ENCODE data around the gene STKLD1.
A peak's percentile ranks its signal among the peaks of the same experiment; 100 is the strongest.

STKLD1 gene

GRCh38 chr9:133415170-133415569, 39.0 kb downstream of the STKLD1 start:
- DNase-seq (ENCODE audit: low read depth, low spot score), result no peak

GRCh38 chr9:133417541-133418461, 41.6 kb downstream of the STKLD1 start, which contains the start of gene REXO4:
REXO4 (minus strand) TSS chr9:133418010; CDS start chr9:133417844, 166 bp downstream.
- peak; percentile 94 for DNase-seq (ENCODE audit: low read depth, low spot score)

DNA sequence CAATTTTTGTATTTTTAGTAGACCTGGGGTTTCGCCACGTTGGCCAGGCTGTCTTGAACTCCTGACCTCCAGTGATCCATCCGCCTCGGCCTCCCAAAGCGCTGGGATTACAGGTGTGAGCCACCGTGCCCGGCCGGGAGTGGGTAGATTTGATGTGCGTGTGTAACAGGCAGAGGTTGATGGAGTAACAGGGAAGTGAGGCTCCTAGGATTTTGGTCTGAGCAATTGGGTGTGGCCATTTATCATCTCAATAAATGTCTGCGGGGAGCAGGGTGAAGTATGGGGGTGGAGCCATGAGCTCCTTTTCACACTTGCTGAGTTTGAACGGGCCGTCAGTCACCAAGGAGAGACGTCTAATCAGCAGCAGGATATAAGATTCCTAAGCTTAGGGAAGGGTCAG, 42.8 kb downstream of the STKLD1 start:
- DNase-seq (ENCODE audit: low read depth, low spot score), result no peak

DNA sequence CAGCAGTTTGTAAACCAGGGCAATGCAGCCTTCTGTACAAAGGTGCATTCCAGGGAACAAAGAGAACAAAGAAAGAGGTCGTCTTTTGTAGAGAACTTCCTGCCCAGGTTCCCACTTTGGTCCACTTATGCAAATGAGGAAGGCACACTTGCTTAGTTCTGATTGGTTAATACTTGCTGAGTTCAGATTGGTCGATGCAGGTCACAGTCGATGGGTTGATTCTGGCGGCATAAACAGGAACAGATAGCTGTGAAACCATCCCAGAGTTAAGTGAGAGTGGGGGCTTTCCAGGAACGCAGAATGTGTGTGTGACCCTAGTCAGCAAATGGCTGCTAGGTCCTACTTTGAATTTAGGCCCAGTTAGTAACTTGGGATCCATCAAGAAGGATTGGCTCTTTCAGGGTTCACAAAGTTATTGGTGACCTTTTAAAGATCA, 44.2 kb downstream of the STKLD1 start:
- DNase-seq (ENCODE audit: low read depth, low spot score), result no peak

- DNase-seq (ENCODE audit: low read depth, low spot score), result no peak
These were observed 45.7 kb downstream of the STKLD1 start, which contains the start of gene ADAMTS13 for GRCh38 chr9:133421615-133422542. ADAMTS13 (plus strand) TSS chr9:133422367; CDS start chr9:133422444, 77 bp downstream.

DNA sequence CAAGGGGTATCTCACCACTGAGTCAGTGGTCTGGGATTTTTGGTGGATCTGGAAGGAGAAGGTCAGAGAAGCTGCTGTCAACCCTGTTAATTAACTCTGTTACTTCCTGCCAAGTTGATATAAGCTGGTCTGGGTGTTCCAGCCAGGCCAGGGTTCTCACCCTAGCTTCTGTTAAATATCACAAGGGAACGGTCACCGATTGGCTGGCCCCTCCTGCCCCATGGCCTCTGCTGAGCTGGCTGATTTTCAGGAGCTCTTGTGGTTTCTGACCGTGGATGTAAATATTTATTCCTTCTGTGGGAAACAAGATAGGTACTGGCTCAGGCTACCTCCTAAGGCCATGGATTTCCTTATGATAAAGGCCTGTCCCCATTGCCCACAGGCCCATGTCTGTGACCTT, 47.0 kb downstream of the STKLD1 start:
- DNase-seq (ENCODE audit: low read depth, low spot score), result no peak

GRCh38 chr9:133424187-133424586, 48.0 kb downstream of the STKLD1 start:
- DNase-seq (ENCODE audit: low read depth, low spot score), result no peak

- DNase-seq (ENCODE audit: low read depth, low spot score), result no peak
These were observed 49.0 kb downstream of the STKLD1 start for GRCh38 chr9:133425049-133425632.

DNA sequence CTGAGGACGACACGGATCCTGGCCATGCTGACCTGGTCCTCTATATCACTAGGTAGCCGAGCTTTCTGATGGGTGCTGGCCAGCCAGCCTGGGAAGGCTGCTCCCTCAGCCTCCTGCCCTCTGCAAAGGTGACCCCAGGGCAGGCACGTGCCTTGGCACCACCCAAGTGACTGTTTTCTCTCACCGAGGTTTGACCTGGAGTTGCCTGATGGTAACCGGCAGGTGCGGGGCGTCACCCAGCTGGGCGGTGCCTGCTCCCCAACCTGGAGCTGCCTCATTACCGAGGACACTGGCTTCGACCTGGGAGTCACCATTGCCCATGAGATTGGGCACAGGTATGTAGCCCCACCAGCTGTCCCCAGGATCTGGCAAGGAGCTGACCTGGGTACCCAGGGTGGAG, 49.8 kb downstream of the STKLD1 start:
- no peak for DNase-seq (ENCODE audit: low read depth, low spot score)

GRCh38 chr9:133427658-133428348, 51.6 kb downstream of the STKLD1 start:
- DNase-seq (ENCODE audit: low read depth, low spot score), result no peak

- peak; percentile 53 for DNase-seq (ENCODE audit: low read depth, low spot score)
These were observed 52.5 kb downstream of the STKLD1 start for GRCh38 chr9:133428617-133429101.

GRCh38 chr9:133429214-133429613, 53.0 kb downstream of the STKLD1 start:
- DNase-seq (ENCODE audit: low read depth, low spot score), result no peak

DNA sequence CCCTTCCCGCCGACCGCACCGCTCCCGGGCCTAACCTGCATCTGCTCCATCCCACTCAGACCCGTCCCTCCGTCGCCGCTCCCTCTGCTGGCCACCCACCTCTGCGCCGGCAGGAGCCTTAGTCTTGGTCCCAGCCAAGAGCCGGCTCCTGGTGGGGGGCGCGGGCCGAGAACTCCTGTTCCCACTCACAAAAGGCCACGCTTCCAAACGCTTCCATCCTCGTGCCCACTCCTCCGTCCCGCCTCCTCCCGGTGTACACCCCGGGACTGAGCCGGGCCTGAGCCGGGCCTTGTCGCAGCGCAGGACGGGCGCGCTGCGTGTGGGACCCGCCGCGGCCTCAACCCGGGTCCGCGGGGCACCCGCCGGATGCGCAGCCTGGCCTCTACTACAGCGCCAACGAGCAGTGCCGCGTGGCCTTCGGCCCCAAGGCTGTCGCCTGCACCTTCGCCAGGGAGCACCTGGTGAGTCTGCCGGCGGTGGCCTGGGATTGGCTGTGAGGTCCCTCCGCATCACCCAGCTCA, 53.5 kb downstream of the STKLD1 start:
- DNase-seq (ENCODE audit: low read depth, low spot score), result peak; percentile 66

- no peak for DNase-seq (ENCODE audit: low read depth, low spot score)
These were observed 54.1 kb downstream of the STKLD1 start for GRCh38 chr9:133430244-133430643.

DNA sequence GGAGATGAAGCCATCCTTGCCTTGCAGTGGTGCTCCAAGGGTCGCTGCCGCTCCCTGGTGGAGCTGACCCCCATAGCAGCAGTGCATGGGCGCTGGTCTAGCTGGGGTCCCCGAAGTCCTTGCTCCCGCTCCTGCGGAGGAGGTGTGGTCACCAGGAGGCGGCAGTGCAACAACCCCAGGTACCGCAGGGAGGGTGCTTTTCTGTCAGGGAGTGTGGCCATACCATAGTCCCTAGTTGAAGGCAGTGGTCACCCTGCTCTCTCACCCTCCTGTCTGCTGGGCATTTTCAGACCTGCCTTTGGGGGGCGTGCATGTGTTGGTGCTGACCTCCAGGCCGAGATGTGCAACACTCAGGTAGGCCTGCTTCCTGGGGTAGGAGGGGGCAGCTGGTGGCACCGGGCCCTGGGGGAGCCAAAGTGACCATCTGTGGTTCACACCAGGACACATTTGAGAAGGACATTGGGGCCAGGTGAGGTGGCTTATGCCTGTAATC, 57.2 kb downstream of the STKLD1 start:
- DNase-seq (ENCODE audit: low read depth, low spot score), result no peak

GRCh38 chr9:133436681-133437080, 60.5 kb downstream of the STKLD1 start:
- no peak for DNase-seq (ENCODE audit: low read depth, low spot score)

DNA sequence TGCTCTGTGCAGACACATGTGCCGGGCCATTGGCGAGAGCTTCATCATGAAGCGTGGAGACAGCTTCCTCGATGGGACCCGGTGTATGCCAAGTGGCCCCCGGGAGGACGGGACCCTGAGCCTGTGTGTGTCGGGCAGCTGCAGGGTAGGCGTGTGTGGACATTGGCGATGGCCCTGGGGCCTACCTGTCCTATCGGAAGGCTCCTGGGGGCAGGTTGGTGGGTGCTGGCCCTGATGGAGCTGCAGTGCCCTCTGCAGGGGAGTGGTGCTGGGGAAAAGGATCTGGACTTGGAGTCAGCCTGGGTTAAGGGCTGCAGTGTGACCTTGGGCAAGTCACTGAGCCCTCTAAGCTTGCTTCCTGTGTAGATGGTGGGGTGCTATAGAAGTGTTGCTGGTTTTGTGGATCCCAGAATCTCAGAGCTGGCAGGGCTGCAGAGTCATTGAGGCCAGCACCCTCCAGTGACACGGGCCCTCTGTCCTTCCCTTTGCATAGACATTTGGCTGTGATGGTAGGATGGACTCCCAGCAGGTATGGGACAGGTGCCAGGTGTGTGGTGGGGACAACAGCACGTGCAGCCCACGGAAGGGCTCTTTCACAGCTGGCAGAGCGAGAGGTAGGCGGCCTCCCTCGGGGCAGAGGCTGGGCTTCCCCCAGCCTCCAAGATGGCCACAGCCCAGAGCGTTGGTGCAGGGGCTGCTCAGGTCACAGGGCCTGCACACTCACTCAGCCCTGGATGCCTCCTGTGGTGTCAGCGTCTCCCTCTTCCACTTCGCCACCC, 61.8 kb downstream of the STKLD1 start:
- DNase-seq (ENCODE audit: low read depth, low spot score), result no peak

DNA sequence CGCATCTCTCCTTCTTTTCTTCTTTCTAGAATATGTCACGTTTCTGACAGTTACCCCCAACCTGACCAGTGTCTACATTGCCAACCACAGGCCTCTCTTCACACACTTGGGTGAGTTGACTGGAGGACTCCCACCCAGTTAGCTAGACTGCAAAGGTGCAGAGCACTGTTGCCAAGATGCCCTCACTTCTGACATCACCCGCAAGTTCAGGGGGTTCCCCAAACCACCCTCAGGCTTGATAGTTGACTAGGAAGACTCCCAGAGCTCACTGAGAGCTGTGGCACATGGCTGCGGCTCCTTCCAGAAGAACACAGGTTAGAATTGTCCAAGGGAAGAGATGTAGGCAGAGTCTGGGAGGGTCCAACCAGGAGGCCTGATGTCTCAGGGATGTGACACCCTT, 63.2 kb downstream of the STKLD1 start:
- no peak for DNase-seq (ENCODE audit: low read depth, low spot score)

- no peak for DNase-seq (ENCODE audit: low read depth, low spot score)
These were observed 64.7 kb downstream of the STKLD1 start for GRCh38 chr9:133440874-133441273.

GRCh38 chr9:133441571-133441970, 65.4 kb downstream of the STKLD1 start:
- DNase-seq (ENCODE audit: low read depth, low spot score), result no peak

Data from astrocyte of the hippocampus (primary cell).